Measurements from ENCODE around the gene CFH. TPM values are rescaled to one million over a fixed set of nuclear protein-coding genes. Genes with fewer than 3 reads are reported as not detected.

Gene CFH
- 10 to 100 TPM in 3 of 4 donors, 1 to 10 TPM in 1; 9.2 to 90.6 (median 43.8) TPM for total RNA-seq

GRCh38 chr1:196651637-196652215, at the start of gene CFH:
CFH (plus strand) TSS chr1:196652043; CDS start chr1:196652118, 75 bp downstream.
- no peaks in the 10 kb centered on the region for H3K36me3 ChIP-seq
- no peaks in the 10 kb centered on the region for H3K27me3 ChIP-seq
- DNase-seq: no peak
- H3K9me3 ChIP-seq: no peaks in the 10 kb centered on the region
- H3K4me1 ChIP-seq: peaks cover 0 to 27% (median 0%) of the 10 kb centered on the region in 3 donors
- intact Hi-C loops (cut with DNase I): no loop called here
- H3K4me3 ChIP-seq: peak within 1 kb of the TSS; percentile 15 to 60 (median 35)
- TF ChIP-seq CTCF (IDR thresholded peaks at IDR 0.05): no peak
- TF ChIP-seq POLR2A (IDR thresholded peaks at IDR 0.05): peak in 2 of 4 donors; percentile 67 to 72
- 3 to 7% methylated on average over 5 of the region's 5 CpGs for WGBS, 2 donors
- peak within 1 kb of the TSS; percentile 45 to 71 (median 62) for H3K27ac ChIP-seq

GRCh38 chr1:196603651-196604050, 48.2 kb upstream of the CFH start:
- TF ChIP-seq POLR2A (IDR thresholded peaks at IDR 0.05) (no peak), CTCF (IDR thresholded peaks at IDR 0.05) (no peak)
- DNase-seq: no peak
- intact Hi-C loops (cut with DNase I): no loop called here
- Histone ChIP-seq H3K9me3 (no peaks in the 10 kb centered on the region), H3K36me3 (no peaks in the 10 kb centered on the region), H3K4me1 (peaks cover 3 to 11% (median 6%) of the 10 kb centered on the region in 3 donors), H3K27me3 (no peaks in the 10 kb centered on the region), H3K4me3 (no peak overlapping the region), H3K27ac (no peak overlapping the region)

- peak overlapping the region; percentile 67 to 86 (median 76) for H3K27ac ChIP-seq
- no peak for DNase-seq
- H3K4me1 ChIP-seq: peaks cover 5 to 18% (median 6%) of the 10 kb centered on the region in 3 donors
- no peaks in the 10 kb centered on the region for H3K36me3 ChIP-seq
- no peak for TF ChIP-seq POLR2A (IDR thresholded peaks at IDR 0.05)
- no peak for TF ChIP-seq CTCF (IDR thresholded peaks at IDR 0.05)
- peak overlapping the region; percentile 37 to 74 (median 52) for H3K4me3 ChIP-seq
- H3K27me3 ChIP-seq: no peaks in the 10 kb centered on the region
- WGBS, 2 donors: 0 to 1% methylated on average over 5 to 8 of the region's 8 CpGs
- H3K9me3 ChIP-seq: no peaks in the 10 kb centered on the region
- intact Hi-C loops (cut with DNase I): no loop called here
Measured at GRCh38 chr1:196607981-196608380, 43.9 kb upstream of the CFH start.

GRCh38 chr1:196608390-196609369, 43.2 kb upstream of the CFH start, which contains the start of gene KCNT2:
KCNT2 (minus strand) TSS chr1:196608440; CDS start chr1:196608309, 131 bp downstream.
- DNase-seq: no peak
- H3K4me1 ChIP-seq: peaks cover 5 to 18% (median 6%) of the 10 kb centered on the region in 3 donors
- H3K9me3 ChIP-seq: no peaks in the 10 kb centered on the region
- peak within 1 kb of the TSS; percentile 37 to 74 (median 52) for H3K4me3 ChIP-seq
- WGBS, 2 donors: 3 to 10% methylated on average over 22 to 31 of the region's 43 CpGs
- intact Hi-C loops (cut with DNase I): no loop called here
- H3K27ac ChIP-seq: peak within 1 kb of the TSS; percentile 67 to 86 (median 76)
- no peaks in the 10 kb centered on the region for H3K36me3 ChIP-seq
- TF ChIP-seq CTCF (IDR thresholded peaks at IDR 0.05): peak in 1 of 6 experiments; percentile 9
- peak in 1 of 4 donors; percentile 18 for TF ChIP-seq POLR2A (IDR thresholded peaks at IDR 0.05)
- no peaks in the 10 kb centered on the region for H3K27me3 ChIP-seq

GRCh38 chr1:196609370-196609737, 42.5 kb upstream of the CFH start:
- Histone ChIP-seq H3K9me3 (no peaks in the 10 kb centered on the region), H3K4me1 (peaks cover 5 to 18% (median 6%) of the 10 kb centered on the region in 3 donors), H3K27ac (peak overlapping the region; percentile 67 to 86 (median 76)), H3K4me3 (peak overlapping the region in 3 of 4 donors; percentile 51 to 74 (median 53)), H3K36me3 (no peaks in the 10 kb centered on the region), H3K27me3 (no peaks in the 10 kb centered on the region)
- no peak for TF ChIP-seq POLR2A (IDR thresholded peaks at IDR 0.05)
- no peak for TF ChIP-seq CTCF (IDR thresholded peaks at IDR 0.05)
- no peak for DNase-seq
- intact Hi-C loops (cut with DNase I): no loop called here
- 42 to 50% methylated on average over 10 of the region's 10 CpGs for WGBS, 2 donors

Data from esophagus squamous epithelium (tissue), 5 donors.